HK-2 (cell line): ENCODE data around the gene MBD5.
A peak's percentile ranks its signal among the peaks of the same experiment; 100 is the strongest.
"Not testable (repeated sequence)": the region's sequence is repeated elsewhere in the genome, so short reads cannot be mapped to it uniquely, and the experiment has no call there.

Source experiments
- DNase-seq: peaks from one replicate; pipeline ENCODE4 v3.0.0-alpha.2; 2018; ENCODE audit not compliant: unreplicated experiment

MBD5 gene

GRCh38 chr2:148021059-148021861 is at the start of gene MBD5:
MBD5 (plus strand) TSS chr2:148021091.
- peak; percentile 28 for DNase-seq

GRCh38 chr2:147976102-147976501 is 44.8 kb upstream of the MBD5 start:
- no peak for DNase-seq

GRCh38 chr2:147977679-147978078 is 43.2 kb upstream of the MBD5 start:
- DNase-seq = no peak

- DNase-seq = no peak
These were observed 39.9 kb upstream of the MBD5 start for GRCh38 chr2:147980940-147981528.

- no peak for DNase-seq
These were observed 31.8 kb upstream of the MBD5 start for GRCh38 chr2:147989102-147989501.

GRCh38 chr2:147989809-147990403 is 31.0 kb upstream of the MBD5 start:
- DNase-seq = no peak

- not testable (repeated sequence) for DNase-seq
These were observed 25.9 kb upstream of the MBD5 start for GRCh38 chr2:147994965-147995364.

- no peak for DNase-seq
These were observed 24.1 kb upstream of the MBD5 start for GRCh38 chr2:147996828-147997227.

- DNase-seq = no peak
These were observed 22.7 kb upstream of the MBD5 start for GRCh38 chr2:147998203-147998602.

- DNase-seq = no peak
These were observed 21.8 kb upstream of the MBD5 start for GRCh38 chr2:147999126-147999525.

- DNase-seq = no peak
These were observed 20.8 kb upstream of the MBD5 start for GRCh38 chr2:148000095-148000494.

- DNase-seq = not testable (repeated sequence)
These were observed 18.5 kb upstream of the MBD5 start for GRCh38 chr2:148002420-148002819.

GRCh38 chr2:148006249-148007007 is 14.5 kb upstream of the MBD5 start:
- DNase-seq = no peak

- DNase-seq = no peak
These were observed 13.5 kb upstream of the MBD5 start for GRCh38 chr2:148007219-148007900.

GRCh38 chr2:148008411-148008810 is 12.5 kb upstream of the MBD5 start:
- not testable (repeated sequence) for DNase-seq

GRCh38 chr2:148013876-148014275 is 7.0 kb upstream of the MBD5 start:
- no peak for DNase-seq

GRCh38 chr2:148014616-148015015 is 6.3 kb upstream of the MBD5 start:
- DNase-seq = no peak

- DNase-seq = peak; percentile 97
These were observed 506 bp upstream of the MBD5 start, which contains the start of gene ORC4 for GRCh38 chr2:148020111-148021058. ORC4 (minus strand) TSS chr2:148020737; CDS start chr2:147975958, 44,779 bp downstream.

GRCh38 chr2:148021886-148022285 is 995 bp downstream of the MBD5 start:
- no peak for DNase-seq

- DNase-seq = no peak
These were observed 1.5 kb downstream of the MBD5 start for GRCh38 chr2:148022351-148022750.
